Measurements from ENCODE around the gene CIITA.

GRCh38 chr16:10916534-10916933 lies 39.5 kb downstream of the CIITA start:
- TF ChIP-seq EZH2phosphoT487 (IDR thresholded peaks at IDR 0.05; ENCODE audit: insufficient read depth, low read depth) (no peak), EZH2 (IDR thresholded peaks at IDR 0.05; ENCODE audit: insufficient read depth, poor library complexity, severe bottlenecking) (no peak)

Measured in GM23248 (cell line).